ENCODE data around the gene THRAP3.
"Not testable (repeated sequence)": the region's sequence is repeated elsewhere in the genome, so short reads cannot be mapped to it uniquely, and the experiment has no call there.

THRAP3 gene

DNA sequence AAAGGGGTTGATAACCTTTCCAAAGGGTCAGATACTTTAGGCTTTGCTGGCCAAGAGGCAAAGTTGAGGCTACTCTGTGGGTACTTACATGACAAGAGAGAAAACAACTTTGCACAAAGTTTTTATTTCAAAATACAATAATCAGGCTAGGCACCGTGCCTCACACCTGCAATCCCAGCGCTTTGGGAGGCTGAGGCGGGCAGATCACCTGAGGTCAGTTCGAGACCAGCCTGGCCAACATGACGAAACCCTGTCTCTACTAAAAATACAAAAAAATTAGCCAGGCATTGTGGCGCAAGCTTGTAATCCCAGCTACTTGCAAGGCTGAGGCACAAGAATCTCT, 28.2 kb downstream of the THRAP3 start:
- Histone ChIP-seq H3K27ac (ENCODE audit: low read depth, low read length) (peak overlapping the region; percentile 56; the same call in 1 of the 2 replicates), H3K79me2 (ENCODE audit: control insufficient read depth, insufficient read depth, low read length, unreplicated experiment) (peaks cover 92% of the 10 kb centered on the region), H3K4me1 (ENCODE audit: control insufficient read depth, insufficient read depth, low read length, unreplicated experiment) (peaks cover 64% of the 10 kb centered on the region)
- not testable (repeated sequence) for H3K27me3 ChIP-seq (ENCODE audit: insufficient read depth, low read length); H2AFZ ChIP-seq (ENCODE audit: low read length, unreplicated experiment); H3K36me3 ChIP-seq (ENCODE audit: insufficient read depth, low read length); H3K4me3 ChIP-seq (ENCODE audit: low read depth, low read length)

DNA sequence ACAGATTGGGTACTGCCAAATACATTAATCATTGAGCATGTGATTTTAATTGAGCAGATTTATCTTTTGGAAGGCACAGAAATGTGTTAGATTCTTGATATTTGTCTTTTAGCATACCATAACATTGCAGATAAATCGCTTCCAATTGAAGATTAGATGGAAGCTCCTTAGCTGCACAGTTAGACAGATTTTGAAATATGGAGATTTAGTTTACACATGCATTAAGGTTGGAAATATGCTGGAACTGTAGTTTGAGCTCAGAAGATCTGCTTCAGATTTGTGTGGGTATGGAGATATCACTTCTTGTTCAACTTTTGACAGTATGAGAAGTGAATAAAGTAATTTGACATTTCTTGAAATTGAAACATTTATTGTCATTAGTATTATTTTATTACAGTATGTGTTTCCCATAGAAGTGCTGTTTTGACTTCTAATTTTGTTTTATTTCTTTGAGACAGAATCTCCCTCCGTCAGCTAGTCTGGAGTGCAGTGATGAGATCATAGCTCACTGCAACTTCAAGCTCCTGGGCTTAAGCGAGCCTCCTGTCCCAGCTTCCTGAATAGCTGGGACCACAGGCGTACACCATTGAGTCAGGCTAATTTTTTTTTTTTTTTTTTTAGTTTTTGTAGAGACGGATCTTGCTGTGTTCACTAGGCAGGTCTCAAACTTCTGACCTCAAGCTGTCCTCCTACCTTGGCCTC, 29.1 kb downstream of the THRAP3 start:
- Histone ChIP-seq H3K79me2 (ENCODE audit: control insufficient read depth, insufficient read depth, low read length, unreplicated experiment) (peaks cover 96% of the 10 kb centered on the region), H3K4me3 (ENCODE audit: low read depth, low read length) (no peak overlapping the region), H3K27ac (ENCODE audit: low read depth, low read length) (peak overlapping the region; percentile 28; the same call in 1 of the 2 replicates), H3K36me3 (ENCODE audit: insufficient read depth, low read length) (peaks cover 4% of the 10 kb centered on the region; the same call in 1 of the 2 replicates), H3K27me3 (ENCODE audit: insufficient read depth, low read length) (no peaks in the 10 kb centered on the region), H3K4me1 (ENCODE audit: control insufficient read depth, insufficient read depth, low read length, unreplicated experiment) (peaks cover 56% of the 10 kb centered on the region), H2AFZ (ENCODE audit: low read length, unreplicated experiment) (no peak overlapping the region)

DNA sequence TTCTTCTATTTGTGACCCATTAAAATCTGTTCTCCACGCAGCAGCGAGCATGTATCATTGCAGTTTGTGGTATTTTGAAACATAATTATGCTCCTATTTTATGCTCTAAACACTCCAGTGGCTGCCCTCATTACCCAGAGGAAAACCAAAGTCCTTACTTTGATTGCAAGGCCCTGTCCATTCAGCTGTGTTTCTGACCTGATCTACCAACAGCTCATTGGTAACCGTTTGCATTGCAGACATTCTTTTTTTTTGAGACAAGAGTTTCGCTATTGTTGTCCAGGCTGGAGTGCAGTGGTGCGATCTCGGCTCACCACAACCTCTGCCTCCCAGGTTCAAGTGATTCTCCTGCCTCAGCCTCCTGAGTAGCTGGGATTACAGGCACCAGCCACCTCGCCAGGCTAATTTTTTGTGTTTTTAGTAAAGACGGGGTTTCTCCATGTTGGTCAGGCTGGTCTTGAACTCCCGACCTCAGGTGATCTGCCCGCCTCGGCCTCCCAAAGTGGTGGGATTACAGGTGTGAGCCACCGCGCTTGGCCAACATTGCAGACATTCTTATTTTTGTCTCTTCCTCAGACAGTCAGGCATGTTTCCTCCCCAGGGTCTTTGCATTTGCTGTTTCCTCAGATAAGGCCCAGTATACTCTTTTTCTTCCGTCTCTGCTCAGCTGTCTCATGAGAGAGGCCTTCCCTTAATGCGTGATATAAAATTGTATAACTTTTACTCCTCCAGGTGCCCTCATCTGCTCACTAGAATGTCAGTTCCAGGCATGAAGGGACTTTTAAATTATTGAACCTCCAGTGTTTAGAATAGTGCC, 32.5 kb downstream of the THRAP3 start:
- peaks cover 93% of the 10 kb centered on the region for H3K79me2 ChIP-seq (ENCODE audit: control insufficient read depth, insufficient read depth, low read length, unreplicated experiment)
- H3K4me3 ChIP-seq (ENCODE audit: low read depth, low read length) = no peak overlapping the region
- H3K27ac ChIP-seq (ENCODE audit: low read depth, low read length) = no peak overlapping the region
- H2AFZ ChIP-seq (ENCODE audit: low read length, unreplicated experiment) = no peak overlapping the region
- peaks cover 20% of the 10 kb centered on the region for H3K36me3 ChIP-seq (ENCODE audit: insufficient read depth, low read length)
- H3K27me3 ChIP-seq (ENCODE audit: insufficient read depth, low read length) = no peaks in the 10 kb centered on the region
- H3K4me1 ChIP-seq (ENCODE audit: control insufficient read depth, insufficient read depth, low read length, unreplicated experiment) = peaks cover 36% of the 10 kb centered on the region

DNA sequence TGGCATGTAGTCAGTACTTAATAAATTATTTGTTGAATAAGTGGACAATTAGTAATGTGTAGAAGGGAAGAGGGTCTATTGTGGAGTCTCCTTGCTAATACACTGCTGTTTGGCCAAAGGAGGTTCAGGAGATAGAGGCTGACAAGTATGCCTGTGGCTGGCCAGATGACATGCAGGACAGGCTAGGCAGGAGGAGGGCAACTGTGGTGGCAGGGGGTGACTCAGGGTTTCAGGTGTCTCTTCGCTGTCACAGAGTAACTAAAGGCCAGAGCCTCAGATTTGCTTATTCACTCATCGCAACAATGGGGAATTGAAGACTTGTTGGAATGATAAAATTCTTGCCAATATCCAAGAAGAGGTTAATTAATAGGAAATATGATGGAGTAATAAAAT, 33.1 kb downstream of the THRAP3 start:
- no peaks in the 10 kb centered on the region for H3K27me3 ChIP-seq (ENCODE audit: insufficient read depth, low read length)
- H3K4me1 ChIP-seq (ENCODE audit: control insufficient read depth, insufficient read depth, low read length, unreplicated experiment) = peaks cover 31% of the 10 kb centered on the region
- no peak overlapping the region for H3K4me3 ChIP-seq (ENCODE audit: low read depth, low read length)
- no peak overlapping the region for H2AFZ ChIP-seq (ENCODE audit: low read length, unreplicated experiment)
- H3K27ac ChIP-seq (ENCODE audit: low read depth, low read length) = no peak overlapping the region
- peaks cover 26% of the 10 kb centered on the region for H3K36me3 ChIP-seq (ENCODE audit: insufficient read depth, low read length)
- H3K79me2 ChIP-seq (ENCODE audit: control insufficient read depth, insufficient read depth, low read length, unreplicated experiment) = peaks cover 93% of the 10 kb centered on the region

DNA sequence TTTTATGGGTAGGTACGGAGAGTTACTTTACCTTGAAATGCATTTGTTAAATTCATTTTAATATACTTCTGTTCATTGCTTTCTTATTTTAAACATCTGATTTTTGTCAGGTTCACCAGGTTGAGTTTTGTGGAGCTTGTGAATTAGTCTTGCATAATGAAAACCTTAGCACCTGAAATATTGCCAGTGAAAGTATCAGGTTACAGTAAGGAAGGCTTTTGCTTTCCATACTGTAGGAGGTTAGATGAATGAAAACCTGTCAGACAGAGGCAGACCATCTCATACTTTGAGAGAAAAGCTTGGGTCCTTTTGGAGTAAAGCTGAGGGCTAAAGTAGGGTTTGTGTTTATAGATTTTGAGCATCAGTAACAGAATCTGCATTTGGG, 34.7 kb downstream of the THRAP3 start:
- H3K79me2 ChIP-seq (ENCODE audit: control insufficient read depth, insufficient read depth, low read length, unreplicated experiment) = peaks cover 89% of the 10 kb centered on the region
- H3K27me3 ChIP-seq (ENCODE audit: insufficient read depth, low read length) = no peaks in the 10 kb centered on the region
- peaks cover 27% of the 10 kb centered on the region for H3K36me3 ChIP-seq (ENCODE audit: insufficient read depth, low read length)
- no peak overlapping the region for H2AFZ ChIP-seq (ENCODE audit: low read length, unreplicated experiment)
- no peak overlapping the region for H3K27ac ChIP-seq (ENCODE audit: low read depth, low read length)
- no peak overlapping the region for H3K4me3 ChIP-seq (ENCODE audit: low read depth, low read length)
- H3K4me1 ChIP-seq (ENCODE audit: control insufficient read depth, insufficient read depth, low read length, unreplicated experiment) = peaks cover 17% of the 10 kb centered on the region

DNA sequence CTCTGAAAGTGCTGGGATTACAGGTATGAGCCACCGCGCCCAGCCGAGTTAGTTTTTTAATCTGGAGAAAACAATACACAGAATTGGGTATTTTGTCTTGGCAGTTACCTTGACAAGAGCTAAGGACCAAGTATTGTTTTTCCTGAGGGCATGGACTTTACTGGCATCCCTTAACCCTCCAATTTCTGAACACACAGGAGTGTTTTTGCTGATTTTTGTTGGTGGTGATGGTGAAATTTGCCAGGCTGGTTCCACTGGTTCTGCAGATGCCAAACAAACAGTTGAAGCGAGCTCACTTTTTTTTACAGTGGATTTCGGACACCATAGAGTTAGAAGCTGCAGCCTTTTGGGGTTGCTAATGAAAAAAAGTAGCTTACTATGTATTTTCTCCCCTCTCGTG, 44.7 kb downstream of the THRAP3 start:
- Histone ChIP-seq H3K36me3 (ENCODE audit: insufficient read depth, low read length) (peaks cover 23% of the 10 kb centered on the region), H3K27ac (ENCODE audit: low read depth, low read length) (no peak overlapping the region), H3K27me3 (ENCODE audit: insufficient read depth, low read length) (no peaks in the 10 kb centered on the region), H3K4me1 (ENCODE audit: control insufficient read depth, insufficient read depth, low read length, unreplicated experiment) (peaks cover 8% of the 10 kb centered on the region), H3K79me2 (ENCODE audit: control insufficient read depth, insufficient read depth, low read length, unreplicated experiment) (peaks cover 85% of the 10 kb centered on the region), H2AFZ (ENCODE audit: low read length, unreplicated experiment) (no peak overlapping the region), H3K4me3 (ENCODE audit: low read depth, low read length) (no peak overlapping the region)

DNA sequence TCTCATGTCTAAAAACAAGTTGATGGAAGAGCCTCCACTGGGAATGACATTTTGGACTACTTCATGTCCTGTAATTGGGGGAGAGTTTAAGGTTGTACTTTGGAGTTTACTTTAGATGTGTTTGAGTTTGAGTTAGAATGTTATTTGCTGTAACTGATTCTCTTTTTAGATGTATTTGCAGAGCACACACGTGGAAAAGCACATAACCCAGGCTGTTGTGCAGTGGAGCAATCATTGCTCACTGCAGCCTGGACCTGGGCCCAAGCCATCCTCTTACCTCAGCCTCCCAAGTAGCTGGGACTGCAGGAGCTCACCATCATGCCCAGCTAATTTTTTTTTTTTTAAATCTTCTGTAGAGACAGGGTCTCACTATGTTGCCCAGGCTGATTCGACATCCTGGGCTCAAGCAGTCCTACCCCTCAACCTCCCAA, 45.2 kb downstream of the THRAP3 start:
- Histone ChIP-seq H3K36me3 (ENCODE audit: insufficient read depth, low read length) (peaks cover 27% of the 10 kb centered on the region), H2AFZ (ENCODE audit: low read length, unreplicated experiment) (no peak overlapping the region), H3K79me2 (ENCODE audit: control insufficient read depth, insufficient read depth, low read length, unreplicated experiment) (peaks cover 83% of the 10 kb centered on the region), H3K4me3 (ENCODE audit: low read depth, low read length) (no peak overlapping the region), H3K4me1 (ENCODE audit: control insufficient read depth, insufficient read depth, low read length, unreplicated experiment) (peaks cover 8% of the 10 kb centered on the region), H3K27ac (ENCODE audit: low read depth, low read length) (no peak overlapping the region), H3K27me3 (ENCODE audit: insufficient read depth, low read length) (no peaks in the 10 kb centered on the region)

DNA sequence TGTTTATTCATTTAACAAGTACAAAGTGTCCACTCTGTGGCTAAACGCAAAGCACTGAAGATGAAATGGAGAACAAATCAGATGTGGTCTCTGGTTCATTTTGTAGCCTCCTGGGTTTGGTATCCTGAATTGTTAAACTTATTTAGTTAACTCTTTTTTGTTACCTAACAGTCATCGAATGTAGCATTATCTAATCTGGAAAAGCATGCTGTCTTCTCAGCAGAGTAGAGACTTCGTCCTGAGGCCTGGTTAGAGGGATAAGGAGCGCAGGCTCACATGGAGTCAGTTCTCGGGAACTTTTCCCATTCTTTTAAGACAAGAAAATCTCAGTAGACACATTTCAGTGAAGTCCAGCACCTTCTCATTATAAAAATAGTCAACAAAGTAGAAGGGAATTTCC, 48.8 kb downstream of the THRAP3 start:
- no peak overlapping the region for H3K4me3 ChIP-seq (ENCODE audit: low read depth, low read length)
- no peak overlapping the region for H3K27ac ChIP-seq (ENCODE audit: low read depth, low read length)
- no peaks in the 10 kb centered on the region for H3K4me1 ChIP-seq (ENCODE audit: control insufficient read depth, insufficient read depth, low read length, unreplicated experiment)
- H2AFZ ChIP-seq (ENCODE audit: low read length, unreplicated experiment) = no peak overlapping the region
- no peaks in the 10 kb centered on the region for H3K27me3 ChIP-seq (ENCODE audit: insufficient read depth, low read length)
- peaks cover 70% of the 10 kb centered on the region for H3K79me2 ChIP-seq (ENCODE audit: control insufficient read depth, insufficient read depth, low read length, unreplicated experiment)
- peaks cover 27% of the 10 kb centered on the region for H3K36me3 ChIP-seq (ENCODE audit: insufficient read depth, low read length)

DNA sequence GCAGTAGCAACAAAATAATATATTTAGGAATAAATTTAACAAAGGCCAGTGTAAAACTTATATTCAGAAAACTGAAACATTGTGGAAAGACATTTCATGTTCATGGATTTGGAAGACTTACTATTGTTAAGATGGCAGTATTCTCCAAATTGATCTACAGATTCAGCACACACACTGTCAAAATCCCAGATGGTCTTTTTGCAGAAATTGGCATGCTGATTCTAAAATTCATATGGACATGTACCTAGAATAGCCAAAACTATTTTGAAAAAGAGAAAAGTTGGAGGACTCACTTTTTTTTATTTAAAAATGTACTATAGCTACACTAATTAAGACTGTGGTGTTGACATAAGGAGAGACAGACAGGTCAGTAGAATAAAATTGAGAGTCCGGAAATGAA, 50.0 kb downstream of the THRAP3 start:
- Histone ChIP-seq H3K27me3 (ENCODE audit: insufficient read depth, low read length) (no peaks in the 10 kb centered on the region), H3K79me2 (ENCODE audit: control insufficient read depth, insufficient read depth, low read length, unreplicated experiment) (peaks cover 69% of the 10 kb centered on the region), H3K4me1 (ENCODE audit: control insufficient read depth, insufficient read depth, low read length, unreplicated experiment) (peaks cover 8% of the 10 kb centered on the region), H3K27ac (ENCODE audit: low read depth, low read length) (no peak overlapping the region), H3K4me3 (ENCODE audit: low read depth, low read length) (no peak overlapping the region), H2AFZ (ENCODE audit: low read length, unreplicated experiment) (no peak overlapping the region), H3K36me3 (ENCODE audit: insufficient read depth, low read length) (peaks cover 27% of the 10 kb centered on the region)

DNA sequence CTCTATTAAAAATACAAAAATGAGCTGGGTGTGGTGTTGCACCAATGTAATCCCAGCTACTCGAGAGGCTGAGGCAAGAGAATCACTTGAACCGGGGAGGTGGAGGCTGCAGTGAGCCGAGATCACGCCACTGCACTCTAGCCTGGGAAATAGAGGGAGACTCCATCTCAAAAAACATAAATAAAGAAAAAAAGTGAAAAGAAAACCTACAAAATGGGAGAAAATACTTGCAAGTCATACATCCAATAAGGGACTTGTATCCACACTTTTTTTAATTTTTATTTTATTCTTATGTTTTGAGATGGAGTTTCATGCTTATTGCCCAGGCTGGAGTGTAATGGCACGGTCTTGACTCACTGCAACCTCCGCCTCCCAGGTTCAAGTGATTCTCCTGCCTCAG, 52.4 kb downstream of the THRAP3 start:
- Histone ChIP-seq H3K4me1 (ENCODE audit: control insufficient read depth, insufficient read depth, low read length, unreplicated experiment) (peaks cover 9% of the 10 kb centered on the region), H3K79me2 (ENCODE audit: control insufficient read depth, insufficient read depth, low read length, unreplicated experiment) (peaks cover 69% of the 10 kb centered on the region), H3K36me3 (ENCODE audit: insufficient read depth, low read length) (peaks cover 22% of the 10 kb centered on the region), H3K27me3 (ENCODE audit: insufficient read depth, low read length) (no peaks in the 10 kb centered on the region), H2AFZ (ENCODE audit: low read length, unreplicated experiment) (no peak overlapping the region), H3K4me3 (ENCODE audit: low read depth, low read length) (no peak overlapping the region), H3K27ac (ENCODE audit: low read depth, low read length) (no peak overlapping the region)
